NCI-H774 (cell line): Measurements from ENCODE around the gene C7orf57.

Experiments used
- DNase-seq: peaks from one replicate; lab custom pipeline; 2025; lab: John Stamatoyannopoulos, UW

C7orf57 gene

GRCh38 chr7:48085433-48085791 lies 50.1 kb downstream of the C7orf57 start:
- no peak for DNase-seq

GRCh38 chr7:48085942-48086341 lies 50.6 kb downstream of the C7orf57 start:
- no peak for DNase-seq

GRCh38 chr7:48087349-48087748 lies 52.0 kb downstream of the C7orf57 start:
- no peak for DNase-seq

GRCh38 chr7:48088559-48089045 lies 53.3 kb downstream of the C7orf57 start:
- DNase-seq, result peak; percentile 75

GRCh38 chr7:48089046-48090003 lies 54.0 kb downstream of the C7orf57 start, which contains the start of gene UPP1:
UPP1 (plus strand) TSS chr7:48089265; CDS start chr7:48094784, 5,519 bp downstream.
- DNase-seq, result peak; percentile 87

GRCh38 chr7:48090095-48090805 lies 54.9 kb downstream of the C7orf57 start:
- no peak for DNase-seq

- no peak for DNase-seq
These were observed 56.4 kb downstream of the C7orf57 start for GRCh38 chr7:48091506-48092433.

GRCh38 chr7:48094861-48095293 lies 59.5 kb downstream of the C7orf57 start:
- DNase-seq, result no peak

GRCh38 chr7:48096273-48096672 lies 60.9 kb downstream of the C7orf57 start:
- DNase-seq, result no peak

- no peak for DNase-seq
These were observed 62.3 kb downstream of the C7orf57 start for GRCh38 chr7:48097521-48098231.

GRCh38 chr7:48098846-48099245 lies 63.5 kb downstream of the C7orf57 start:
- no peak for DNase-seq

GRCh38 chr7:48099781-48100180 lies 64.4 kb downstream of the C7orf57 start:
- DNase-seq, result no peak

GRCh38 chr7:48101352-48101751 lies 66.0 kb downstream of the C7orf57 start:
- no peak for DNase-seq

- peak; percentile 6 for DNase-seq
These were observed 66.6 kb downstream of the C7orf57 start for GRCh38 chr7:48101968-48102367.

GRCh38 chr7:48102530-48102929 lies 67.2 kb downstream of the C7orf57 start:
- DNase-seq, result no peak

GRCh38 chr7:48105045-48105444 lies 69.7 kb downstream of the C7orf57 start:
- no peak for DNase-seq

- DNase-seq, result no peak
These were observed 71.7 kb downstream of the C7orf57 start for GRCh38 chr7:48106906-48107659.

GRCh38 chr7:48107926-48108472 lies 72.7 kb downstream of the C7orf57 start:
- DNase-seq, result no peak

- no peak for DNase-seq
These were observed 73.9 kb downstream of the C7orf57 start for GRCh38 chr7:48108959-48109847.
